Uterus (tissue), 4 donors: Measurements from ENCODE around the gene VPS35. TPM values are rescaled to one million over a fixed set of nuclear protein-coding genes. Genes with fewer than 3 reads are reported as not detected.

ENCODE experiments used
- DNase-seq, 2 donors: peaks; one replicate each; pipeline ENCODE4 v3.0.0-alpha.2; 2019 to 2020
- H3K27ac ChIP-seq, 2 donors: fragments of 200-600 bp; sonication (generic); 1 replicate in 1 of 2; 2 replicates in 1 of 2; pipeline ENCODE4 v1.5.1; 2016 to 2018
- H3K27me3 ChIP-seq, 2 donors: fragments of 200-600 bp; sonication (generic); one replicate each; pipeline ENCODE4 v1.5.1; 2018 to 2019; ENCODE audit warnings: control low read depth in 1 of 2
- H3K36me3 ChIP-seq, 2 donors: fragments of 200-600 bp; sonication (generic); one replicate each; pipeline ENCODE4 v1.5.1; 2019; ENCODE audit warnings: control low read depth in 1 of 2
- H3K4me1 ChIP-seq, 2 donors: fragments of 200-600 bp; sonication (generic); one replicate each; pipeline ENCODE4 v1.5.1; 2018 to 2019; ENCODE audit warnings: control low read depth in 1 of 2
- H3K4me3 ChIP-seq, 2 donors: fragments of 200-600 bp; sonication (generic); 1 replicate in 1 of 2; 2 replicates in 1 of 2; pipeline ENCODE4 v1.5.1; 2018 to 2019; ENCODE audit warnings: mild to moderate bottlenecking in 1 of 2
- H3K9me3 ChIP-seq, 2 donors: fragments of 200-600 bp; sonication (generic); one replicate each; pipeline ENCODE4 v1.5.1; 2019; ENCODE audit warnings: control low read depth in 1 of 2
- CTCF ChIP-seq, 4 experiments: fragments of 200-600 bp in 2 of 4; fragments of 450-650 bp in 2 of 4; sonication (generic) in 2 of 4; IDR thresholded peaks; one replicate each; pipeline ENCODE4 v1.5.1; 2016 to 2019; ENCODE audit warnings: antibody characterized with exemption in 4 of 4, mild to moderate bottlenecking in 2 of 4, moderate library complexity in 1 of 4
- POLR2A ChIP-seq, 2 donors: fragments of 450-650 bp; IDR thresholded peaks; one replicate each; pipeline ENCODE4 v1.6.1; 2016; ENCODE audit warnings: antibody characterized with exemption in 2 of 2, mild to moderate bottlenecking in 1 of 2, moderate library complexity in 1 of 2
- intact Hi-C: fragments of 100-400 bp; cut with DNase I; formaldehyde crosslinking; loops from one replicate; pipeline ENCODE4 v1.15.1; 2023; ENCODE audit warnings: low total_unique reads
- total RNA-seq, 4 donors: library from RNA; depleted of rRNA in 3 of 4; stranded (reverse); fragments of >200 nt in 3 of 4; gene quantifications; one replicate each; pipeline versions ENCODE4 v1.1.0 to v1.2.4, GENCODE V29; 2014 to 2023
- donor health status: DM: yes; HTN: yes; CAD: no.

VPS35 gene
- total RNA-seq, 4 donors from 2014 or later, result 23.1 to 183 (median 67.4) TPM

DNA sequence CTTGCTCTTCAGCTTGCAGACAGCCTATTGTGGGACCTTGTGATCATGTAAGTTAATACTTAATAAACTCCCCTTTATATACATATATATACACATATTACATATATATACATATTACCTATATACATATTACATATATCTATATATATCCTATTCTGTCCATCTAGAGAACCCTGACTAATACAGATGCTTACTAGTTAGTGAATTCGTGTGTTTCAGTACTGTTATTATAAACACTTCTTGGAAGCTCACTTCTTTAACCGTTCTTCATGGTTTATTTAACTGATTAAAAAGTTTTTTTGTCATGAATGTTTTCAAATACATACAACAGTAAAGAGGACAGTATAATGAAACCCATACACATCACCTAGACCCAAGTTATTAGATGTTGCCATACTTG, 13.1 kb upstream of the VPS35 start:
- H3K36me3 ChIP-seq, result no peaks in the 10 kb centered on the region
- no peak overlapping the region for H3K4me3 ChIP-seq
- H3K27ac ChIP-seq, result no peak overlapping the region
- TF ChIP-seq CTCF (IDR thresholded peaks at IDR 0.05) (no peak), POLR2A (IDR thresholded peaks at IDR 0.05) (no peak)
- H3K4me1 ChIP-seq, result no peaks in the 10 kb centered on the region
- intact Hi-C loops, result no loop called here
- H3K27me3 ChIP-seq, result no peaks in the 10 kb centered on the region
- H3K9me3 ChIP-seq, result no peaks in the 10 kb centered on the region
- no peak for DNase-seq

DNA sequence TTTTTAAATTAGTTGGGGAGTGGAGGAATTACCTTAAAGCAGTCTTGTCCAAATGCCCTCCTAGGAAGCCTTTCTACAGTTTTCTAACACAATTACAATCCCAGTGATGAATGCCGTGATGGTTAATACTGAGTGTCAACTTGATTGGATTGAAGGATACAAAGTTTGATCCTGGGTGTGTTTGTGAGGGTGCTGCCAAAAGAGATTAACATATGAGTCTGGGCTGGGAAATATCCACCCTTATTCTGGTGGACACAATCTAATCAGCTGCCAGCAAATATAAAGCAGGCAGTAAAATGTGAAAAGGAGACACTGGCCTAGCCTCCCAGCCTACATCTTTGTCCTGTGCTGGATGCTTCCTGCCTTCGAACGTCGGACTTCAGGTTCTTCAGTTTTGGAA, 12.6 kb upstream of the VPS35 start:
- Histone ChIP-seq H3K4me3 (no peak overlapping the region), H3K4me1 (no peaks in the 10 kb centered on the region), H3K27me3 (no peaks in the 10 kb centered on the region), H3K36me3 (no peaks in the 10 kb centered on the region), H3K9me3 (no peaks in the 10 kb centered on the region), H3K27ac (no peak overlapping the region)
- no peak for DNase-seq
- intact Hi-C loops, result no loop called here
- TF ChIP-seq CTCF (IDR thresholded peaks at IDR 0.05) (no peak), POLR2A (IDR thresholded peaks at IDR 0.05) (no peak)

- no peak for TF ChIP-seq POLR2A (IDR thresholded peaks at IDR 0.05)
- TF ChIP-seq CTCF (IDR thresholded peaks at IDR 0.05), result no peak
- H3K4me3 ChIP-seq, result no peak overlapping the region
- intact Hi-C loops, result no loop called here
- no peaks in the 10 kb centered on the region for H3K9me3 ChIP-seq
- H3K27ac ChIP-seq, result no peak overlapping the region
- H3K4me1 ChIP-seq, result no peaks in the 10 kb centered on the region
- DNase-seq, result no peak
- H3K27me3 ChIP-seq, result no peaks in the 10 kb centered on the region
- no peaks in the 10 kb centered on the region for H3K36me3 ChIP-seq
Measured at GRCh38 chr16:46700048-46700447, 11.1 kb upstream of the VPS35 start.

- no peak for TF ChIP-seq CTCF (IDR thresholded peaks at IDR 0.05)
- no peak for TF ChIP-seq POLR2A (IDR thresholded peaks at IDR 0.05)
- no peak for DNase-seq
- Histone ChIP-seq H3K9me3 (no peaks in the 10 kb centered on the region), H3K27ac (no peak overlapping the region), H3K27me3 (no peaks in the 10 kb centered on the region), H3K4me1 (no peaks in the 10 kb centered on the region), H3K36me3 (no peaks in the 10 kb centered on the region), H3K4me3 (no peak overlapping the region)
- intact Hi-C loops, result no loop called here
Measured at GRCh38 chr16:46696957-46697356, 8.0 kb upstream of the VPS35 start.

DNA sequence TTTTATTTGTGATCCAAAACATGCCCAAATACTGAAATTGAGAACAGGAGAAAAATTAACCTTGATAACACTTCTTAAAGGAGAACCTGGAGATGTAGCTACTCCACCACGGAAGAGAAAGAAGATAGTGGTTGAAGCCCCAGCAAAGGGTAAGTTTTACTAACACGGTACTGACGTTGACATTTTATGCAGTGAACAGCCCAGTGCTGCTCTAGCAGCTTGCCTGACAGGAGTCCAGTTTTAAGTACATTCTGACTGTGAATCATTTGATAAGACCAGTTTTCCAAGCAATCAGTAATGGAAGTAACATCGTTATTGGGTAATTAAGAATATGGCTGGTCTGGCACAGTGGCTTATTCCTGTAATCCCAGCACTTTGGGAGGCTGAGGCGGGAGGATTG, 7.0 kb upstream of the VPS35 start:
- Histone ChIP-seq H3K9me3 (no peaks in the 10 kb centered on the region), H3K4me1 (no peaks in the 10 kb centered on the region), H3K4me3 (no peak overlapping the region), H3K36me3 (no peaks in the 10 kb centered on the region), H3K27me3 (no peaks in the 10 kb centered on the region), H3K27ac (no peak overlapping the region)
- TF ChIP-seq CTCF (IDR thresholded peaks at IDR 0.05), result no peak
- TF ChIP-seq POLR2A (IDR thresholded peaks at IDR 0.05), result no peak
- DNase-seq, result no peak
- intact Hi-C loops, result no loop called here
